Measurements from ENCODE around the gene SLC17A9.
A peak's percentile ranks its signal among the peaks of the same experiment; 100 is the strongest.

SLC17A9 gene

GRCh38 chr20:62969939-62970306 lies 17.4 kb downstream of the SLC17A9 start:
- CTCF ChIA-PET = interaction anchor here (0.6 to 2.5 kb wide), 5 partner anchors 11 to 85 kb away, joined by 3 to 19 read pairs (median 4); no protein-coding TSS in a partner anchor
- POLR2A ChIA-PET (ENCODE audit: low non-redundant PET) = no interaction called here
- H3K27ac ChIP-seq = no peak overlapping the region

GRCh38 chr20:62970307-62971210 lies 18.1 kb downstream of the SLC17A9 start:
- ChIA-PET POLR2A (ENCODE audit: low non-redundant PET) (no interaction called here), CTCF (interaction anchor here (0.6 to 2.5 kb wide), 9 partner anchors 8 to 384 kb away, joined by 3 to 19 read pairs (median 4); no protein-coding TSS in a partner anchor)
- no peak overlapping the region for H3K27ac ChIP-seq
- no peak for DNase-seq (ENCODE audit: low spot score)
- TF ChIP-seq CTCF (conservative IDR thresholded peaks at IDR 0.05; ENCODE audit: low read depth) = no peak

More at GRCh38 chr20:62969939-62970306, 17.4 kb downstream of the SLC17A9 start:
- DNase-seq (ENCODE audit: low spot score) = no peak
- no peak for TF ChIP-seq CTCF (conservative IDR thresholded peaks at IDR 0.05; ENCODE audit: low read depth)

GRCh38 chr20:62971211-62971949 lies 18.9 kb downstream of the SLC17A9 start:
- no peak for DNase-seq (ENCODE audit: low spot score)
- no peak for TF ChIP-seq CTCF (conservative IDR thresholded peaks at IDR 0.05; ENCODE audit: low read depth)
- no peak overlapping the region for H3K27ac ChIP-seq

GRCh38 chr20:62971950-62972844 lies 19.7 kb downstream of the SLC17A9 start:
- CTCF ChIA-PET = interaction anchor here (0.5 to 1.5 kb wide), 35 partner anchors 8 to 1289 kb away, joined by 3 to 24 read pairs (median 4); partner anchors contain the start of gene BHLHE23
- peak; percentile 98 for TF ChIP-seq CTCF (conservative IDR thresholded peaks at IDR 0.05; ENCODE audit: low read depth)
- POLR2A ChIA-PET (ENCODE audit: low non-redundant PET) = no interaction called here
- no peak overlapping the region for H3K27ac ChIP-seq
- DNase-seq (ENCODE audit: low spot score) = peak; percentile 98

More at GRCh38 chr20:62971211-62971949, 18.9 kb downstream of the SLC17A9 start:
- ChIA-PET CTCF (interaction anchor here (0.6 to 2.5 kb wide), 8 partner anchors 9 to 385 kb away, joined by 3 to 19 read pairs (median 4); no protein-coding TSS in a partner anchor), POLR2A (ENCODE audit: low non-redundant PET) (no interaction called here)

GRCh38 chr20:62972845-62973745 lies 20.6 kb downstream of the SLC17A9 start:
- TF ChIP-seq CTCF (conservative IDR thresholded peaks at IDR 0.05; ENCODE audit: low read depth) = no peak
- DNase-seq (ENCODE audit: low spot score) = no peak
- ChIA-PET CTCF (interaction anchor here (0.5 to 1.5 kb wide), 33 partner anchors 9 to 1288 kb away, joined by 3 to 24 read pairs (median 4); partner anchors contain the start of gene BHLHE23), POLR2A (ENCODE audit: low non-redundant PET) (no interaction called here)
- H3K27ac ChIP-seq = no peak overlapping the region
